GM23338 (cell line): Measurements from ENCODE around the gene IQCK.

Experiments
- CREB1 ChIP-seq: fragments of 250-450 bp; sonication (Bioruptor Pico); IDR thresholded peaks from 2 replicates; pipeline ENCODE4 v1.5.0; 2020; ENCODE audit warnings: low read depth, mild to moderate bottlenecking, moderate library complexity
- CTCF ChIP-seq, 2 experiments: fragments of 200-600 bp in 1 of 2; sonication (generic) in 1 of 2; conservative IDR thresholded peaks; 2 replicates each; pipeline versions ENCODE4 v1.5.1 to v1.6.1; 2016 to 2017; ENCODE audit warnings: antibody characterized with exemption in 2 of 2, low read depth in 2 of 2, mild to moderate bottlenecking in 2 of 2, moderate library complexity in 1 of 2
- ETS1 ChIP-seq: IDR thresholded peaks from 2 replicates; pipeline ENCODE4 v1.6.1; 2016; ENCODE audit warnings: antibody characterized with exemption
- EZH2 ChIP-seq: fragments of 200-600 bp; sonication (generic); IDR thresholded peaks from one replicate; pipeline ENCODE4 v1.8.0; 2017; ENCODE audit warnings: antibody characterized with exemption, mild to moderate bottlenecking, low read depth; ENCODE audit not compliant: unreplicated experiment
- EZH2phosphoT487 ChIP-seq: fragments of 200-600 bp; sonication (generic); IDR thresholded peaks from one replicate; pipeline ENCODE4 v1.8.1; 2018; ENCODE audit warnings: antibody characterized with exemption; ENCODE audit not compliant: unreplicated experiment
- JUNB ChIP-seq: IDR thresholded peaks from one replicate; pipeline ENCODE4 v1.6.1; 2016; ENCODE audit warnings: antibody characterized with exemption; ENCODE audit not compliant: unreplicated experiment
- NANOG ChIP-seq: IDR thresholded peaks from 2 replicates; pipeline ENCODE4 v1.6.1; 2016; ENCODE audit warnings: antibody characterized with exemption, borderline replicate concordance
- POLR2AphosphoS5 ChIP-seq: IDR thresholded peaks from 2 replicates; pipeline ENCODE4 v1.6.1; 2016; ENCODE audit warnings: antibody characterized with exemption, low read depth
- REST ChIP-seq: IDR thresholded peaks from one replicate; pipeline ENCODE4 v1.6.1; 2018; ENCODE audit warnings: antibody characterized with exemption; ENCODE audit not compliant: unreplicated experiment
- STAT1 ChIP-seq: IDR thresholded peaks from one replicate; pipeline ENCODE4 v1.6.1; 2016; ENCODE audit warnings: antibody characterized with exemption; ENCODE audit not compliant: unreplicated experiment
- ZNF114 ChIP-seq: fragments of 250-450 bp; sonication (Bioruptor Pico); IDR thresholded peaks from 2 replicates; pipeline ENCODE4 v1.5.0; 2020; ENCODE audit warnings: mild to moderate bottlenecking, moderate library complexity
- ZNF331 ChIP-seq: fragments of 250-450 bp; sonication (Bioruptor Pico); IDR thresholded peaks from 2 replicates; pipeline ENCODE4 v1.5.0; 2020; ENCODE audit warnings: low read depth, mild to moderate bottlenecking, moderate library complexity
- ZNF462 ChIP-seq: fragments of 250-450 bp; sonication (Bioruptor Pico); IDR thresholded peaks from 2 replicates; pipeline ENCODE4 v1.5.0; 2020; ENCODE audit warnings: mild to moderate bottlenecking, moderate library complexity

GRCh38 chr16:19907161-19907992, 189.3 kb downstream of the IQCK start:
- TF ChIP-seq POLR2AphosphoS5, result no peak
- peak; percentile 97 to 98 for TF ChIP-seq CTCF (conservative IDR thresholded peaks at IDR 0.05; ENCODE audit: low read depth in 2 of 2)
- no peak for TF ChIP-seq EZH2phosphoT487
- TF ChIP-seq REST, result no peak
- TF ChIP-seq EZH2, result no peak
- no peak for TF ChIP-seq CREB1 (CRISPR knock-in tag)
- no peak for TF ChIP-seq JUNB
- no peak for TF ChIP-seq STAT1
- TF ChIP-seq NANOG, result no peak
- TF ChIP-seq ZNF114 (CRISPR knock-in tag), result no peak
- TF ChIP-seq ETS1, result no peak
- no peak for TF ChIP-seq ZNF331
- no peak for TF ChIP-seq ZNF462 (CRISPR knock-in tag)
